HG02588 (cell line): ENCODE measurements around the gene ALPK3.

ENCODE experiments used
- ATAC-seq: cut with Tn5 transposase; IDR thresholded peaks from one replicate; pipeline ENCODE4 v1.9.1; 2021; ENCODE audit warnings: mild to moderate bottlenecking, moderate library complexity; ENCODE audit not compliant: unreplicated experiment

Gene ALPK3

DNA sequence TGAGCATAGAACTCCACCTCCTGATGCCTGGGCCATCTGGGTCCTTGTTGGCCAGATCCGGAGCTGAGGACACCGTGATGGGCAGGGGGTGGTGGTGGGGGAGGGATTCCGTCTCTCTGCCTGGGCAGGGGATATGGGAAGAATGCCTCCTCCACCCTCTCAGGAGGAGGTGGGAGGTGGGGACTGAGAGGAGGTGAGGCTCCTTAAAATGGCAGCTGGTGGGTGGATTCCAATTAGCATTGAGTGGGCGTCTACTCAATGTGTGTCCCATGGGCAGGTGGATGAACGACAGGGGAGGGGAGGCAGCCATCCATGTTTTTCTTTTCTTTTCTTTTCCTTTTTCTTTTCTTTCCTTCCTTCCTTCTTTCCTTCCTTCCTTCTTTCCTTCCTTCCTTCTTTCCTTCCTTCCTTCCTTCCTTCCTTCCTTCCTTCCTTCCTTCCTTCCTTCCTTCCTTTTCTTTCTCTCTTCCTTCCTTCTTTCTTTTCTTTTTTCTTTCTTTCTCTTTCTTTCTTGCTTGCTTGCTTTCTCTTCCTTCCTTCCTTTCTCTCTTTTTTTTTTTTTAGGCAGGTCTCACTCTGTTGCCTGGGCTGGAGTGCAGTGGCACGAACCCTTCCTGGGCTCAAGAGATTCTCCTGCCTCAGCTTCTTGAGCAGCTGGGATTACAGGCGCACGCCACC lies 72.3 kb downstream of the ALPK3 start:
- ATAC-seq: no peak

DNA sequence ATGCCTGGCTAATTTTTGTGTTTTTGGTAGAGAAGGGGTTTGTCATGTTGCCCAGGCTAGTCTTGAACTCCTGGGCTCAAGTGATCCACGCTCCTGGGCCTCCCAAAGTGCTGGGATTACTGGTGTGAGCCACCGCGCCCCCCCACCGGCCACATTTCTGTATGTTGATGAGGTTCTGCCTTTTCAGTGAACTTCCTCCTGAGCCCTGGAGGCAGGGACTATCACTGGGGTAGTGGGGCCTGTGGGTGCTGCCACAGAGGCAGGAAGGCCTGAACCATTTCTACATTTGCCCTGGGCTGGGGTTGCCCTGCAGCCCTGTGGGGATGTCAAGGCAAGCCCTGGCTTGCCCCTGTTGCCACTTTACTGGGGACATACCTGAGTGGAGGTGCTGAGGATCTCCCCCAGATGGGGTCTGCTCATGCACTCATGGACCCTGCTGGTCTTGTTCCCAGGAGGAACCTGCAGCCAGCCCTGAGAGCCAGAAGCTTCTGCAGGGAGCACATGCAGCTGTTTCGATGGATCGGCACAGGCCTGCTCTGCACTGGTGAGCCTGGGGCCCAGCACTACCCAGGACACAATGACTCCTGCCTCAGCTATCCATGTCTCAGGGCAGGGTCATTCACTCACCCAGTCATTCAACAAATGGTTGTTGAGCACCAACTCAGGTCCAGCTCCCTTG lies 73.0 kb downstream of the ALPK3 start:
- ATAC-seq: no peak

DNA sequence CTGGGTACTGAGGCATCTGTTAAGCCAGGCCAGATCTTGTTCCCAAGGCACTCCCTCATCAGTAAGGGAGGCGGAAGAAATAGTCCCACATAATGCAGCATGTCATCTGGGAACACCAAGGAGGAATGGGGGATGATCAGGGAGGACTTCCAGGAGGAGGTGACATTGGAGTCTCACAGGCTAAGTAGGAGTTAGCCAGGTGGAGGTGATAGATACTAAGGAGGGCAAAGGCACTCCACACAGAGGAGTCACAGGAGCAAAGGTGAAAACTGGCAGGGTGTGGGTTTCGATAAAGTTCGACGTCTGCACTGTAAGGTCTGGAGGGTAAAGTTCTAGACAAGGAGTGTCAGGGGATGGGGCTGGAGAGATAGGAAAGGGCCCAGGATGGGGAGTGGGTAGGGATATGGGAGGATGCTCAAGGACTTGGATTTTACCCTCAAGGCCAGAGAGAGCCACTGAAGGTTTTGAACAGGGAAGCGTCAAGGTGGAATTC lies 73.6 kb downstream of the ALPK3 start:
- ATAC-seq: no peak

DNA sequence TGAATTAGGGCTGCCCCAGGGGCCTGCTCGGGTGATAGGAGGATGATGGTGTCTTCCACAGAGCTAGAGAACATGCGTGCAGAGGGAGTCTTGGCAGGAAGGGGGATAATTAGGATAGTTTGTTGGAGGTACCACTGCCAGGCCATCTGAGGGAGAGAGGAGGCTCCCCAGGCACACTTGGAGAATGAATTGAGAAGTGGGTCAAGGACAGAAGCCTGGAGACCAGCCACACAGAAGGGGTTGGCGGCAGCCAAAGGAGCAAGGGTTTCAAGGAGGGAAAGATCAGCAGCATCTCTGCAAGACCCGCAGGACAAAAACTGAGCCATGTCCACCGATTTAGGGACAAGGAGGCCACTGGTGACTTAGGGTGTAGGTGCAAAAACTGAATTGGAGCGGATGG lies 74.2 kb downstream of the ALPK3 start:
- no peak for ATAC-seq

DNA sequence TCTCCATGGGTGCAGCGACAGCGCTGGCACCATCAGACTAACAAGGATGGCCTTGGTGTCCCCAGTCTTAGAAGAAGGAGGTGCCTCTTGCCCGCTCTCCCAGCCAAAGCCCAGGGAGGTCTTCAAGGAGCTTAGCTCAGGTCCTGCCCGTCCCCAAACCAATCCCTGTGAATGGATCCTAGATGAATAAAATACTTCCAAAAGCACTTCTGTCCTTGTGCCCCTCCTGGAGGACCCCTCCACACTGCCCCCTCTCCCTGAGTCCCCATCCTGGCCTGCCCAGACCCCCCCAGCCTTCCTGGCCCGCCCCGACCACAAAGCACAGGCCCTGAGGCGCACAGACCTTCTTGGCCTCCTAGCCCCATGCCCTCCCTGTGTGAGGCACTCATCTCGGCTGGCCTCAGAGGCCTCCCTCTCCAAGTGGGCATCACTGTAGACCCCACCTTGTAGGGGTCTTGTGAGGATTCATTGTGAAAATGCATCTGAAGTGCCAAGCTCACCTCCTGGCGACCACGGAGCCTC lies 75.7 kb downstream of the ALPK3 start:
- no peak for ATAC-seq

DNA sequence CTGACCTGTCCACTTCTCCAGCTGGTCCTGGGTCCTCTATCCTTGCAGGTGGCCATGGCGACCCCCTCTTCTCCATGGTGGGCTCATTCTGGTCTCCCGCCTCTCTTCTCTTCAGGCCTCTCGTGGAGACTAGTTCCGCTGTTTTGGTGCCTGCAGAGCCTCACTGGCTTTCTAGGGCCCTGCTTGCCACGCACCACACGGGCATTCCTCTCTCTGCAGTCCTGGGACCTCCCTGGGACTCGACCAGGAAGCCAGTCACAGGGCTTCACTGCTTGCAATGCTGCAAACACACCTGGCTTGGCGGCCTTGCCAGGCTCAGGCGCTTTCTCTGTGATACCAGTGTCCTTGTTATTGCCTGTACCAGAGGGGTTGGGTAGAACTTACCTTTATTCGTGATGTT lies 76.5 kb downstream of the ALPK3 start:
- ATAC-seq: no peak

DNA sequence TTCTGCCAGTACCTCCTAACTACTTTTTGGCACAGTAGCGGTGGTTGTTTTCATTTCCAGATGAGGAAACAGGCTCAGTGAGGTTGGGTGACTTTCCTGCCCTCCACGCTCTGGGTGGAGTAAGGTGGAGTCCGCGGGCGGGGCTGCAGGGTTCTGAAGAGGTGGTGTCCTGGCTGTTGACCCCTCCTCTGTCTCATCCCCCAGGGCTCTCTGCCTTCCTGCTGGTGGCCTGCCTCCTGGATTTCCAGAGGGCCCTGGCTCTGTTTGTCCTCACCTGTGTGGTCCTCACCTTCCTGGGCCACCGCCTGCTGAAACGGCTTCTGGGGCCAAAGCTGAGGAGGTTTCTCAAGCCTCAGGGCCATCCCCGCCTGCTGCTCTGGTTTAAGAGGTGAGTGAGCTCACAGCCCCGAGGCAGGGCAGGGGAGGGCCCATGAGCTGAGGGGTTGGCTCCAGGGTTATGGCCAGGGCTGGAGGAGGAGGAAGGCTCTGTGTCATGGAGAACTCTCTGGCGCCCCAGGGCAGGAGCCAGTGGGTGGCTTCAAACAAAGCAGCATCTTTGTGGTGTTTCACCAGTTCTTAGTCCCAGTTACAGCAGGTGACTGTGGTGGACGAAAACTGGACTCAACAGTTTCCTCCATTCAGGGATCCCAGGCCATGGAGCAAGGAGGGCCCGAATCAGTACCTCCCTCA lies 77.7 kb downstream of the ALPK3 start:
- ATAC-seq: no peak

DNA sequence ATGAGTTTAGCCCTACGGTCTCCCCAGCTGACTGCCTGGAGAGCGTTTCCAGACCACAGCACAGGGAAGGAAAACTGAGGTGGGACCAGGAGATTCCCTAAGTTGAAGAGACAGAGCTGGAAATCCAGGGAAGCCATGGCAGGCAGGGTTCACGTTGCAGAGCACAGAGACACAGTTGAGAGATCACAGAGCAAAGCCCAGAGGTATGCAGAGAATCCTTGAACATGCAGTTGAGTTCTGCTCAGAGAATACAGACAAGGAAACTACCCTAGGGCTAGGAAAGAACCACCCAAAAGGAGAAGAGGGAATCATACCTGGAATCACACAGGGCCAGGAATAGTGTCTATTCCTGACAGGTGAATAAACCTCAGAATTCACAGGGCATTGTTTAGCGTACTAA lies 81.6 kb downstream of the ALPK3 start:
- no peak for ATAC-seq

DNA sequence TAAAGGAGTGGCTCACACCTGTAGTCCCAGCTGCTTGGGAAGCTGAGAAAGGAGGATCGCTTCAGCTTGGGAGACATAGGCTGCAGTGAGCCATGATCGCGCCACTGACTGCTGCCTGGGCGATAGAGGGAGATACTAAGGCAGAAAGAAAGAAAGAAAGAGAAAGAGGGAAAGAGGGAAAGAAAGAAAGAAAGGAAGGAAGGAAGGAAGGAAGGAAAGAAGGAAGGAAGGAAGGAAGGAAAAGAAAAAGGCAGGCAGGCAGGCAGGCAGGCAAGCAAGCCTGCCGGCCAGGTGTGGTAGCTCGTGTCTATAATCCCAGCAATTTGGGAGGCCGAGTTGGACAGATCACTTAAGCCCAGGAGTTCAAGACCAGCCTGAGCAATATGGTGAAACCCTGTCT lies 82.6 kb downstream of the ALPK3 start:
- no peak for ATAC-seq

DNA sequence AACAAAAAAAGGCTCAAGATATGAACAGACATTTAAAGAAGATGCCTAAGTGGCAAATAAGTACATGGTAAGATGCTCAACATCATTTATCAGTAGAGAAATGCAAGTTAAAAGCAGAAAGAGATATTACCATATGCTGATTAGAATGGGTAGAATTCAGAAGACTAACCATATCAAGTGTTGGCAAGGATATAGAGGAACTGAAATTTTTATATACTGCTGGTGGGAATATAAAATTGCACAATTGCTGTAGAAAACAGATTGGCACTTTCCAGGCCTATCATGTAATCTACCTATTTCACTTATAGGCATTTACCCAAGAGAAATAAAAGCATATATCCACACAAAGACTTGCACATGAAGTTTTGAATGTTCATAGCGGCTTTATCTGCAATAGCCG lies 84.4 kb downstream of the ALPK3 start:
- ATAC-seq: no peak

DNA sequence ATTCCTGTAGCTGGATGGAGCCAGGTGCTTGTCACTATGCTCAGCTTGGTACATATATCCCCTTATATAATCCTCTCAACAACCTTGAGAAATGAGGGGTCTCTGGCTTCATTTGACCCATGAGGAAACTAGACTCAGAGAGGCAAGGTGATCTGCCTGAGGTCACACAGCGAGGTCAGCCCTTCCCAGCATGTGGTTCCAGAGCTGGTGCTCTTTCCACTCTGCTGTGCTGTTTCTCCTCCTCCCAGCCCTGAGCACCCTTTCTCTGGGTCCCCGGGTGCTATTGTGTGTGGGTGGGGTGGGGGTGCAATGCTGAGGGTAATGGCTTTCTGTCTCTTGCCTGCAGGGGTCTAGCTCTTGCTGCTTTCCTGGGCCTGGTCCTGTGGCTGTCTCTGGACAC lies 86.6 kb downstream of the ALPK3 start:
- ATAC-seq: no peak

DNA sequence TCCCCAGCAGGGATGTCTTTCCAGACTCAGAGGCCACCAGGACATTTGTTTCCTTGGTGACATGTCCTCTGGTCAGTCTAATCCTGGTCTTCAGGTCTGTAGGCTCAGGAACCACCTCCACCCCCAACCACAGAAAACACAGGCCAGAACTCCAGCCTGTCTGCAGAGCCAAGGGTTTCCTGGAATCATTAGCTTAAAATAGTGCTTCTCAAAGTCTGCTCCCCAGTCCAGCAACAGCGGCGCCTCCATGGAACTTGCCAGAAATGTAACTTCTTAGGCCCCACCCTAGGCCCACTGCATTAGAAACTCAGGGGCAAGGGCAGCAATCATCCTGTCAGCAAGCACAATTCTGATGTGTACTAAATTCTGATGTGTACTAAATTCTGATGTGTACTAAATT lies 87.3 kb downstream of the ALPK3 start:
- no peak for ATAC-seq

DNA sequence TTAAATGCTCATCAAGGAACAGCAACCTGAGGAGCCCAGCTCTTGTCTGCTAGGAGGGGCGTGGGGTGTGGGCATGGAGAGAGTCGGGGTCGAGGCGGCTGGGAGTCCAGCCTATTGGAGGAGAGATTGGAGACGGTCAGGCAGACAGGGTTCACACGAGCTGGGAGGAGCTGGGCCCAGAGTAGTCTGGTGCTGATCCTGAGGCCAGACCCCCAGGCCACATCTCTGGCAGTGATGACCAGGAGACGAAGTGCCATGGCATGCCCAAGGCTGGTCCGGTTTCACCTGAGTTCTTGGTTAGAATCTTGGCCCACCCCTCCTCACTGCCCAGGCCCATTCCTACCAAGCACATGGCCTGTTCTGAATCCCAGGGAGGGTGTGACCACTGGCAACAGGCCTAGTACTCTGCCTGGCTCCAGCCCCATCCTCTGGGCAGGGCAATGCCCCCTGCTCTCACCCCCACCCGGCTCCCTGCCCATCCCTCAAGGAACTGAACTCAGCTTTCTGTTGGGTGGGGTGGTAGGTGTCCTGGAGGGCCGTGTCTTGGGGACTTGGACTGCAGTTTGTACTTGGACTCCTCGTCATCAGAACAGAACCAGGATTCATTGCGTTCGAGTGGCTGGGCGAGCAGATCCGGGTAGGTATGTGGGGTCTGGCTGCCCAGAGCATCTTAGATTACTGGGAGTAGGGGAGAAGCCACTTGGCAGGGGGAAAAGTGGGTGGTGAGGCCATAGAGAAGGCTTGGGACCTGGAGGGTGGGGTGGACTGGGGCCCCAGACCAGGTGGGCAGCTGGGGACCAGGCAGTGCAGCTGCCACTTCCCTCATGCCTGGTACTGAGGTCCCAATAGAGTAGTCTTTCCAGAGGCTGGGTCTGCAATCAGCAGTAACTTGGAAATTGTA lies 88.1 kb downstream of the ALPK3 start:
- ATAC-seq: no peak

DNA sequence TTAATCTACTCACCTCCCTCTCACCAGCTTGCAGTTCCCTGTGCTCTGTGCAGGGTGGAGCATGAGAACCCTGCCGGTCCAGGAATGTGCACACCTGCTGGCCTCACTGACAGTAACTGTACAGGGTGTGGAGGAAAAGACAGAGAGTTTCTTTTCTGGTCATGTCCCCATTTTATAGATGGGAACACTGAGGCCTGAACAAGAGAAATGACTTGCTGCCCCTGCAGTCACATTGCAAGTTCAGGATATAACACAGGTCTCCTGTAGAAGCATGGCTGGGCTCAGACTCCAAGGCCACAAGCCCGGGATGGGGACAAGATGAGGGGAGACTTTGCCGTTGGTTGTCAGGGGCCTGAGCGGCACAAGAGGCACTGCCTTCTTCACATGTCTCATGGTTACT lies 90.6 kb downstream of the ALPK3 start:
- no peak for ATAC-seq

DNA sequence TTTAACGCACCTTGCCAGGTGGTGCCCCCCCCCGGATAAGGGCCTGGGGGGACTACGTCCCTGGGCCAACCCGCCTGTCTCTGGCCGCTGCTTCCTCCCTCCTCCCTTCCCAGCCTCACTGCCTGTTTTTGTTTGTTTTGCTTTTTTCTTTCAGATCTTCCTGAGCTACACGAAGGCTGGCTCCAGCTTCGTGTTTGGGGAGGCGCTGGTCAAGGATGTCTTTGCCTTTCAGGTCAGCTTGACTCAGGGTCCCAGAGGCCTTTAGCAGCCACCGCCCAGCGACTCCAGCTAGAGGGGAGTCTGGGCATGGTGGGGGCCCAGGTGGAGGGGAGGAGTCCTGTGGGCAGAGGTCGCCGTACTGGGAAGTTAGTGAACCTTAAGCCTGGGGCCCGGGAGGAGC lies 91.4 kb downstream of the ALPK3 start:
- ATAC-seq: no peak

DNA sequence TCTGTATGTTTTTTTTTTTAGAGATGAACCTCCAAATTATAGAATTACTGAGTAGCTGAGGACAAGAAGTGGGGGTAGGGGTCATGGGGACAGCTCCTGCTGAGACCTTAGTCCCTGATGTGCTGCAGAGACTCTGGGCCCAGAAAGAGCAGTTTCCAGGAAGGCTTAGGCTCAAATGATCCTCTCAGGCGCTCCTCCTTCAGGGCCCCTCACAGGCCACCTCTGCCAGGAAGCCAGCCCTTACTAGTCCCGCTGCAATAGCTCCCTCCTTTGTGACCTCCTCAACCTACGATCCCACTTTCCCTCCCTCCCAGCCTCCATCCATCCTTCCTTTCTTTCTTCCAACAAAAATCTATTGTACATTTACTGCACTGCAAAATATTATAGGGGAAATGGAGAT lies 91.9 kb downstream of the ALPK3 start:
- ATAC-seq: no peak

DNA sequence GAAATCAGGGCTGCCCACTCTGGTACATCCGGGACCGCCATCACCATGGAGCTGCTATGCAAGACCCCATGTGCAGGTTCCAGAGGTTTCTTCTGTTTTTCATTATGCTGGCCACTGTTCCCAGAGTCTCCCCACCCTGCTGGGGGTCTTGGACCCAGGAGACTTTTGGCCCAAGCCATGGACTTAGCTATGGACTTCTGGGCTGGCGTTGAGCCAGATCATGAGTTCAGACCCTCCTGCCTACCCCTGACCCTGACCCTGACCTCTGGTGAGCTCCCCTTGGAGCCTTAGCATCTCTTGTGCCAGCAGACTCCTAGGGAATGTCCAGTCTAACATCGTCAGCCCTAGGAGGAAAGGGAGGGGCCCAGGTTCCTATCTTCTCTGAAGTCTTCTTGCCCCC lies 92.6 kb downstream of the ALPK3 start:
- no peak for ATAC-seq

DNA sequence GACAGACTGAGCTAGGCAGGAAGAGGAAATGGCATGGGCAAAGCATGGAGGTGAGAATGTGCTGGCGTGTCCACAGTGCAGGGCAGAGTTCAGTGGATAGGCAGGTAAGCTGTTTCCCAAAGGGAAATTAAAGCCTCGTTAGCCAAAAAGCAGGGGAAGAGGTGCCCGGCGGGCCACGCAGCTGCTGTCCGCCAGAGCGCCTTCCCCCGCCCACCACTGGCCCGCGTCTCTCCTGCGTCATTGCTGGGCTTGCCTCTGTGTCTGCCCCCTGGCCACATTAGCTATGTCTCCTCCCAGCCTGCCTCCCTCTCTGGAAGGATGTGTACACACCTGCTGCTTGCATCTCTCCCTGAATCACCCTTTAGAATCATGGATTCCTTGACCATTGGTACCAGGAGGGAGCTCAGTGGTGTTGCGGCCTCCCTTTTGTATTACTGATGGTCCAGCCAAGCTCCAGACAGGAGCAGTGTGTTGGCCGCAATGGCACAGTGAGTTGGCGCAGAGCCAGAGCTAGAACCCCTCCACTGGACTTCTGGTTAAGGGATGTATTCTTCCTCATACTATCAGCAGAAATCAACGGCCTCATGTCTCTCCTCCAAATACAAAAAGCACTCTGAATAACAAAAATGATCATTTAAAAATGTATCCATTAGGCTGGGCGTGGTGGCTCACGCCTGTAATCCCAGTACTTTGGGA lies 93.9 kb downstream of the ALPK3 start:
- no peak for ATAC-seq

DNA sequence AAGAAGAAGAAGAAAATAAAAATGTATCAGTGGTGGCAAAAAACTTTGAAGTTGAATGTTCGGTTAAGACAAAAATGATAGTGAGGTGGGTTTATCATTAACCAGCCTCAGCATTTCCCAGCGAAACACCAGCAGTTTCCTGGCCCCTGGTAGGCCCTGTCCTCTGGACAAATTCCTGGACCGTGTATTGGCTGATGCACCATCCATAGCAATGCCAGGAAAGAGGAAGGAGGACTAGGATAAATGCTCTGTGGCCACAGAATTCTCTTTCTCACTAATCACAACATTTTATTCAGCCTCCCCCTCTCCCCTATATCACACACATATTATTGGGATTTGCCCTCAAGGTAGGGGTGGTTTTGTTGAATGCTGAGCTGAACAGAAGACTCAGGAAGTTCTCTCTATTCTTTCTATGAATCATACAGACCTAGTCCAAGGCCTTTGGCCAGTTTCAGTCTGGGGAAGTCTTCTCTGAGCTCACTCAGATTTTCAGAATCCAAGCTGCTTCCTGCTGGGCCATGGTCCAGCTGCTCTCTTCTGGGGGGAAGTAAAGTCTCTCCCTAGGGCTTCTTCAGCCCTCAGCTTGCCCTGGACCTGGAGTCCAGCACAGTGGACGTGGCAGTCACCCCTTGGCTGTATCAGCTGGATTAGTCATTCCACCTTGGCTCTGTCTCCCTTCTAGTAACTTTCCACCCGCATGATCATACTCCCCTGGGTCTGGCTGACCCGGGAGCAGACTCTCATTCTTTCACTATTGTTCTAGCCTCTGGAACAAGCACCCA lies 94.9 kb downstream of the ALPK3 start:
- ATAC-seq: no peak

DNA sequence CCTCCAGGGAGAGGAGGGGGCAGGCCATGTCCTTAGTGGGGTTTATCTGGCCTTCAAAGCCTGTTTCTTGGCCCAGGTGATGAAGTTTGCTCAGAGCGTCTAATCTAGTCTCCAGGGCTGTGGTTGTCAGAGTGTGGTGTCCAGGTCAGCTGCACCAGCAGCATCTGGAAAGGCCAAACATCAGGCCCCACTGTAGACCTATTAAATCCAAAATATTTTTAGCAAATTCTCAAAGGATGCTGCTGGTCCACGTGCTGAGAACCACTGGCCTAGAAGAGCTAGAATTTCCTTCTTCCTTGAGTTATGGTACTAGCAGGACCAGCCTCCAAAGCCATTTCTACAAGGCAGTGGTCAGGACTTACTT lies 96.2 kb downstream of the ALPK3 start:
- no peak for ATAC-seq
